GM18498 (cell line): ENCODE data around the gene C1orf21.

Experiments used
- ATAC-seq: cut with Tn5 transposase; IDR thresholded peaks from one replicate; pipeline ENCODE4 v1.9.1; 2021; ENCODE audit warnings: mild to moderate bottlenecking, moderate library complexity; ENCODE audit not compliant: unreplicated experiment

Gene C1orf21

DNA sequence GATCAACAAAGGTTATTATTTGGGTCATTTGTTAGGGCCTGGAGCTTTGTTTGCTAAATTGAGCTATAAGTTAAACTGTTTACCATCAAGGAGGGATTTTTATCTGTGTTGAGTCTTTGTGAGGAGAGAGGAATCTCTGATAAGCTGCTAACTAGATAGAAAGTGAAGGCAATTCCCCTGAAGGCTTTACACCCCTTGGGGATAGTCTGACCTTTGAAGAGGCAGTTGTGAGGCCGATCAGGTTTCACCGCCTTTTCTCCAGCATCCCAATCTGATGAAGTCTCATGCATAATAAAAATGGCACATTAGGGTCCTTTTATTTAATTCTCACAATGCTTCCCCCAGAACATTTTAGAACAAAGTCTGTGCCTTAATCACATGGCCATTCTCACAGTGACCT, 21.8 kb downstream of the C1orf21 start:
- ATAC-seq: no peak

DNA sequence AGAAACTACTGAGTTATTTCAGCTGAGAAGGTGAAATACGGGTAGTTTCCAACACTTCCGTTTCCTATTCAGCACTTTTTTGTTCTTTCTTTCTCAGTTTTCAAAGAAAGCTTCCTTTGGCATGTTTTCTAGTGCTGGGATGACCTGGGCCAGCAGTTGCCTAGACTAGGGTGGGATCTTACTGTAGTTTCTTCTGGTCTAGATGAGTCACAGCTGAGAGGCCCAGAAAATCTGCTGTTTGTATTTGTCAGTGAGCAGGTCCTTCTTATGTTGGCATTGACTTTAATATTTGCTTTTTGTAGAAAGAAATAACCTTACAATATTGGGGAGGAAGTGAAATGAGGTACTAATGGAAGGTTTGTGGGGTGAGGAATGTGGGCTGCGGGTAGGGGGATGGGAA, 22.2 kb downstream of the C1orf21 start:
- ATAC-seq: no peak

DNA sequence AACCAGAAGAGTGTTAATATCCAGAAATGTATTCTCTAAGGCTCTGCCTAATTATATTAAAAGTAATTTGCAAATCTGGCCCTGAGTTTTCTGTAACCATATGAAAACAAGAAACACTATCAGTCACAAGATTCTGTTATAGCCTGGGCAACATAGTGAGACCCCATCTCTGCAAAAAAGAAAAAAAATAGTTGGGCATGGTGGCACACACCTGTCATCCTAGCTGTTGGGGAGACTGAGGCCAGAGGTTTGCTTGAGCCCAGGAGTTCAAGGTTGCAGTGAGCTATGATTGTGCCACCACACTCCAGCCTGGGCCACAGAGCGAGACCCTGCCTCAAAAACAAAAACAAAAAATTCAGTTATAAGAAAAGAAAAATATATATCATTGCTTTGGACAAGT, 25.6 kb downstream of the C1orf21 start:
- ATAC-seq: no peak

DNA sequence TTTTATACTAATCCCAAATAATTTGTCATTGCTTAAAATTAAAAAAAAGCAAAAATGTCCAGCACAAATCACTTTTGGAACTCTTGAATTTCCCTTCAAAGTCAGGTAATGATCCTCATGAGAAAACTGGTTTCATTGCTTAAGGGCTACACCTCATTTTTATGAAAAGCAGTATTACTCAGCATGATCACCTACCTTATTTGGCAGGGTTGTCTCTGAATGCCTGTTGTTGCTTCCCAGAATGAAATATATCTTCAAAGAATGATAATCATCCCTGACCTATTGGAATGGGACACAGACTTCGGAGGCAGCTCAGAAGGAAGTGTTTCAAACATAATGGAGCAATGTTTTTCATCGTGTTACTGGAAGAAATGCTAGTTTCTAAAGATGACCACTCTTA, 29.7 kb downstream of the C1orf21 start:
- no peak for ATAC-seq

DNA sequence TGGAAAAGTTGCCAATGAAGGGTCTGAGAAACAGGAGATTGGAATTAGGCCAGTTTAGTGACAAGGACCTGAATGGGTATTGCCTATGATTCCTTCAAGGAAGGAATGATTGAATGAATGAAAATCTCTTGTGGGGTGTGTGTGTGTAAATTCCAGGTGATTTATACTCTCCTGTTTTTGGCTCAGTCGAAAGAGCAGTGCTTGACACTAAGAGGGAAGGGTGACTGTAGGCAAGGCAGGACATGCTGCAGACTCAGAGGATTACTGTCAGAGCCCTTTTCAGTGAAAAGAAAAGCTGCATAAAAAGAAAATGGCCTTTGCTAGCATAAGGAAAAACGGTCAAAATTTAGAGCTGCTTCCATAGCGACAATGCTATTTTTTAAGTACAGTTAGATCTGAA, 30.1 kb downstream of the C1orf21 start:
- ATAC-seq: no peak

DNA sequence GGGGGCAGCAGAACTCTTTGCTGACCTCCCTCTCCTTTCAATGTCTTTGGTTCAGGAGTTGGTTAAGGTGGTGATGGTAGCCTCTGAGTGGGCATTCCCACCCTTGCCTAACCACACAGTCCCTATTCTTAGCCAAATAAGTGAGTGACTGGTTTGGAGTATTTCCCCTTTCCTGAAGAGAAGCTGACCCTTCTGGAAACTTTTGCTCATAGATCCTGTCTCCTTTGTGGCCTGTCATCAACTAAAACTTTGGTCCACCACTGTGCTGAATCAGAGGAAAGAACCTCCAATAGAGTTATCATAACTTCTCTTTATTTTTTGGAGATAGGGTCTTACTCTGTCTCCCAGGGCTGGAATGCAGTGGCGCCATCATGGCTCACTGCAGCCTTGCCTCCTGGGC, 31.1 kb downstream of the C1orf21 start:
- ATAC-seq: no peak

DNA sequence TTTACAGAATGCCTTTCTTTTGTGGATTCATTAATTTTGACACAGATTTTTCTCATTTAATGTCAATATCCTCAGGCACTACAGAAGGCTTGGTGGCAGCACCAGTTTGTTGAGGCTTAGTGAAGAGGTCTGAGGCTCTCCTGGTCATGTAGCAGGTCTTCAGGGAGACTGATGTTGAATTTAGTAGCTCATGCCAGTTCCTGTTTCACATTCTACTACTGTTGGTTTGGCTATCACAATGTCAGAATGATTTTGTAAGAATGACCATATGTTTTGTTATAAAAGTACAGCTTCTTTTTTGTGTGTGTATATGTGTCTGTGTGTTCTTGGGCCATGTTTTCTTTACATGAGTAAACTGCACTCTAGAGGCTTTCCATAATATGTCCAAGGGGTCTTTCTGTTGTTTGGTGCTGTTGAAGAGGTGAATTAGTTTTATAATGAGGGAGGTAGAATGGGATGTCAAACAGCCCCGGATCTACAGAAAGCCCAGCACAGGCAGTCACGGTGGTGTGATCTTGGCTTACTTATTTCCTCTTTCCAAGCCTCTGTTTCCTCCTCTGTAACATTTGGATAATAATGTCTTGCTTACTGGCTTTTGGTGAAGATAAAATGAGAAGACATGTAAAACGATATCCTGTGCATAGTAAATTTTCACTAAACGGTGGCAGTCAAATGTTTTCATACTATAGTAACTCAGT, 32.0 kb downstream of the C1orf21 start:
- no peak for ATAC-seq

DNA sequence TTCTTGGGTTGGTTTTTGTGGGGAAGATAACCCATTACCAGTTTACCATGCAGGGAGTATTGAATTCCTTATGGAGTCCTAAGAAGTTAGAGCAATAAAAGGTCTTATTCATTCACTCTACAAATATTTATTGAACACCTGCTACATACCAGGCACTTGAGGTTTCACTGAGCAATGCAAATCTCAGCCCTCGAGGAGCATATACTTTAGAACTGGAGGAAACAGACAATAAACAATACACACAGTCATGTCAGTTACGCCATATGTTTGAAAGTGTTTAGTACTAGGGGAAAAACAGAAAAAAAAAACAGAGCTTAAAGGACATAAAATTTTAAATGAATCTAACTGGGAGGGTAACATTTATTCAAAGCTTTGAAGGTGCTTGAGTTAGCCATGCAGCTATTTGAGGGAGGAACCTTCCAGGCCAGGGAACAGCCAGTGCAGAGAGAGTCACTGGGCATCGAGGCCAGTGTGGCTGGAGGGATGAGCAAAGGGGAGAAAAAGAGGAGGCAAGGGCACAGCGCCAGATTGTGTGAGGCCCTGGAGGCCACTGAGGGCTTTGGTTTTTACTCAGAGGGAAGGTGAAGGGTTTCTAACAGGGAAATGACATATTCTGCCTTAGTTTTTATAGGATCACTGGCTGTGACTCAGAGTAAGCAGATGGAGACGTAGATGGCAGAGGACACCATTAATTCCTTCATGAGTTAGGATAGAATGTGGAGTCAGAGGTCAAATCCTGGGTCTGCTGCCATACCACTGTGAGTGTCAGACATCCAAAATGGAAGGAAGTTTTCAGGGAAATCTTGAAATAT, 32.7 kb downstream of the C1orf21 start:
- no peak for ATAC-seq

DNA sequence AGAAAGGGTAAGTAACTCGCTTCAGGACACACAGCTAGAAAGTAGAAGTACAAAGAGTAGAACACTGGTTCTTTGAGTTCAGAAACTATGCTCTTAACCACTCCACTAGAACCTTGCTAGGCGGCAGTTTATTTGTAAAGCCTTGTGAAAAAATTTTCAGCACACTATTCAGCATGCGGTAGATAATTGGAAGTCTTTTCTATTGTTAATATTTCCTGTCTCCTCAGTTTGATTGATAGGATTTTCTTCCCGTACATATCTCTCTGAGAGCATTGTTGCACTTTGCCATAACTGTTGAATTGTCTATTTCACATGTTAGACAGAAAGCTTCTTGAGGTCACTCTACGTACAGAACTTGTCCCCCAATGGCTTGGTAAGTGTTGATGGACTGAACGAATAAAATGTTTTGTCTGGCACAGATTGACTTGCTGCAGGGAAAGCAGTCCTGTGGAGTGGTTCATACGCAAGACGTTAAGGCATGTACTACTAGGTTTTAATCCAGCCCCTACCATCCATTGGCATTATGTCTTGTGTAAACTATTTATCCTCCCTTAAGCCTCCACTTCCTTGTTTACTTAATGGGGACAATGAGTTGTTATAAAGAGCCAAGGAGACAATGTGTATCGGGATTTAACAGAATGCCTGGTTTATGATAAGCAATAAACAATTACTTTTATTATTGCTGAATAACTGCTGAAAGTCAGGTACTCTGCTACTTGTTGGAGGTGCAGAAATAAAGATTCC, 35.8 kb downstream of the C1orf21 start:
- ATAC-seq: no peak

DNA sequence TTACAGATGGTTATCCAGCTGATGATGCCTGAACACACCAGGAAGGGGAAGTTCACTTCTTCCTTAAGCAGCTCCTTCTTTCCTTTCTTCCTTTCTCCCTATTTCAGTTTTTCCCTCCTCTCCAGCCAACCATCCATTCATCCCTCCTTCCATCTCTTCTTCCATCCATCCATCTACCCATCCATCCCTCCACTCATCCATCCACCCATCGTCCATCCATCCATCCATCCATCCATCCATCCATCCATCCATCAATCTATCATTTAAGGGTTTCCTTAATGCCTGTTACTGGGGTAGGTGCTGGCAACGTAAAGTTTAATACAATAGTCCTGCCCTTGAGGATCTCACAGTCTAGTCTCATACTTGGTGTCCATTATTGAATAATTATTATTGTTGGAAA, 36.8 kb downstream of the C1orf21 start:
- ATAC-seq: no peak

DNA sequence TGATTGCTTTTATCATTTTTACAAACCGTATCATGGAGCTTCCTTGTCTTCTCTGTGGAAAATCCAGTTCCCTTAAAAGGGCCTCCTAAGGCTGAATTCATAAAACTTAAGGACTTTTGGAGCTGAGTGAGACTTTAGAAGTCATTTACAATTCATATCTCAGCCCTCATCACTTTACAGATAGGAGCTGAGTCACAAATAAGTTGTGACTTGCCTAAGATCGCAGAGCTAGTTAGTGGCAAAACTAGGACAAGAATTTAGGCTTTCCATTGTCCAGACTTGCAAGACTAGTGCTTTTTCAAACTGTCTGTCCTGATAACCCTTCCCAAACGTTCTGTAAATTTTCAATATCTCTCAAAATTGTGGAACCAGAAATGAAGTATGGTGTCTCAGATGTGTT, 37.3 kb downstream of the C1orf21 start:
- no peak for ATAC-seq

DNA sequence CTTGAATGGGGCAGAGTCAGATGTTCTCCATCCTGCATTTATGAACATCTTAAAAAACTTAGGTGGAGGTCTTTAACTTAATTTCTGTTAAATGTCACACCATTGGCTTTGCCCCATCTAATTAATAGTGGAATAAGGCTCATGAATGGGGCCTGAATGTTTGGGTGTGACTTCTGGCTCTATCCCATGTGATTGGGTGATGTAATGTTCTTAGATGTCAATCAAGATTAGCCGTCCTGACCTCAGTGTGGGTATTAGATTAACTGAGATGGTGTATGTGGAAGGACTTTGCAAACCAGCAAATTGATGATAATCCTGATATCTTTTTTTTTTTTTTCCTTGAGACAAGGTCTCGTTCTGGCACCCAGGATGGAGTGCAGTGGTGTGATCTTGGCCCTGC, 38.1 kb downstream of the C1orf21 start:
- no peak for ATAC-seq

DNA sequence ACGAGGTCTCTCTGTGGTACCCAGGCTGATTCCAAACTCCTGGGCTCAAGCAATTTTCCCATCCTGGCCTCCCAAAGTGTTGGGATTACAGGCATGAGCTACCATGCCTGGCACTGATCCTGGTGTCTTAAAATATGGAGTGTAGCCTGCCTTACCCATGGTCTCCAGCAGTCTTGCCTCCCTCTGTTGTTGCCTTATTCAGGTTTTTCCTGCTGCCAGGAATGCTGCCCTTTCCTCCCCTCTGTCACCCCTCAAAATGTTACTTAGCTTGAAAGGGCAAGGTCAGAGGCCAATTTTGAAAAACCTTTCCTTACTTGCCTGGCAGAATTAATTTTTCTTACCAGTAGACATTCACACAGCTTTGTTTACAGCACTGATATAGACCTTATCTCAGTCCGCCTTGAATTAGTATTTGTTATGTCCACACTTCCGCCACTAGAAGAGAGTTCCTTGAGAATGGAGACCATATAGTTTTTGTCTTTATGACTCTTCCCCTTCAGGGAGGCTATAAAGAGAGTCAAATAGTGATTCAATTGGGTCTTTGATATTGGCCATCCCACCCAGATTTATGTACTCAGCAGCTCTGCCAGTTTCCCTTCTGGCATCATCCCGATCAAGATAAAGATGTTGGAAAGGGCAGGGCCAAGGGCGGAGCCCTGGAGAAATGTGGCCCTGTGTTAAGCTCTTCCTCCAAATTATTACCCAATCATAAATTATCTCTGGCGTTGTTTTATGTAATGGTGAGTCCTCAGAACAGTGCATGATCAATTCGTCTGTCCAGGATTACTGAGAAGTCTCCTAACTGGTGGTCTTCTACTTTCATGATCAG, 38.8 kb downstream of the C1orf21 start:
- ATAC-seq: no peak

DNA sequence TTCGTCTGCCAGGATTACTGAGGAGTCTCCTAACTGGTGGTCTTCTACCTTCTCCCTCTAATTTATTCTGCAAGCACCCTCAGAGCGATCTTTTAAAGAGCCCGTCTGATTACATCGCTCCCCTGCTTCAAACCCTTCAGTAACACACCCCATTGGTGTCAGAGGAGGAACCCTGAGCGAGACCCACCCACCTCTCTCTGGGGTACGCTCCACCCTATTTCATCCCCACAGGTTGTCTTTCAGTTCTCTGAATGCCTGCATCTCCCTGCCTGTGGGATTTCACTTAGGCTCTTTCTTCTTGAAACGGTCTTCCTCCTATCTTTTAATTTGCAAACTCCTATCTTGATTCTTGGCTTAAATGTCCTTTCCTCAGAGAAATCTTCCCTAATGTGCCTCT, 39.4 kb downstream of the C1orf21 start:
- no peak for ATAC-seq

DNA sequence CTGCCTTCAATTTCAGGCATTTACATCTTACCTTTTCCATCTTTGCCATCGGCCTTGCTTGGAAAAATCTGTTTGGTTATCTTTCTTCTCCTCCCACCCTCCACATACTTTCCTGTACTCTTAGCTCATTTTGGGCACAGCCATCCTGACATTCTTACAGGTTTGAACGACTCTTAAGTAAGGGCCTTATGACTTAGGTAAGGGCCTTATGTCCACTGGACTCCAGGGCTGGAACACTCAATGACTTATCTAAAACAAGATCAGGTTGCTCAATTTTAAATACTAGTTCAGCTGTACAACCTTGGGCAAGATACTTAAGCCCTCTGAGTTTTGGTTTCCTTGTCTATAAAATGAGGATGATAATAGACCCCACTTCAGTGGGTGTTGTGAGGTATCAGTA, 40.9 kb downstream of the C1orf21 start:
- no peak for ATAC-seq

DNA sequence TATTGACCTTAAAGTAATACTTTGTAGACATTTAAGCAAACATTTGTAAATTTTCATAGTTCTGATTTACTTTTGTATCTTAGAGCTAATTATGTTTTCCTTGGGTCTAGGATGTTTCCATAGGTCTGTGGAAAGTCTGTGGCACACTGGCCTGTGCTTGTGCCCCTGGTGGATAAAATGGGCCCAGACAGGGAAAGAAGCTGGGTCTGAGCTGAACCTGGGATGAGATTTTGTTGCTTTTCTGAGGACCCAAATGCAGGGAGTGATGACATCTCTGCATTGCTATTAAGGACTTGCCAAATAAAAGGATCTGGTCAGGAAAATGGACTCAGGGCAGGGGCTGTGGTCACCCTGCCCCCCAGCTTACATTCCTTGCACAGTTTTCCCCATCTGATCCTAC, 41.8 kb downstream of the C1orf21 start:
- no peak for ATAC-seq

DNA sequence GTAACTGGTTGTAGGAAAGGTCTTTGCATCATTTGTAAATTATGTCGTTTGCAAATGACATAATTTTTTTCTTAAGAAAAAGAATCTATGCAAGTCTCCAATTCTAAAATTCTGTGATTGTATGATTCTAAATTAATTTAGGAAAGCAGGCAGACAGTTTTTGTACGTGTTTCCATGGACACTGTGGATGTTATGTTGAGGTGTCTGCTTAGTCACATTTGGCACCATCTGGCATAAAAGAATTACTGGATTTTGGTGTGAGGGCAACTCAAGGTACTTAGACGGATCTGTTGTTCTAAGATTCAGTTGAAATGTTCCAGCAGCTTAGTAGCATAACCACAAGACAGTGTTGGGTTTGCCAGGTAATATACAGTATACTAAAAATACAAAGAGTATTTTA, 42.5 kb downstream of the C1orf21 start:
- ATAC-seq: no peak

DNA sequence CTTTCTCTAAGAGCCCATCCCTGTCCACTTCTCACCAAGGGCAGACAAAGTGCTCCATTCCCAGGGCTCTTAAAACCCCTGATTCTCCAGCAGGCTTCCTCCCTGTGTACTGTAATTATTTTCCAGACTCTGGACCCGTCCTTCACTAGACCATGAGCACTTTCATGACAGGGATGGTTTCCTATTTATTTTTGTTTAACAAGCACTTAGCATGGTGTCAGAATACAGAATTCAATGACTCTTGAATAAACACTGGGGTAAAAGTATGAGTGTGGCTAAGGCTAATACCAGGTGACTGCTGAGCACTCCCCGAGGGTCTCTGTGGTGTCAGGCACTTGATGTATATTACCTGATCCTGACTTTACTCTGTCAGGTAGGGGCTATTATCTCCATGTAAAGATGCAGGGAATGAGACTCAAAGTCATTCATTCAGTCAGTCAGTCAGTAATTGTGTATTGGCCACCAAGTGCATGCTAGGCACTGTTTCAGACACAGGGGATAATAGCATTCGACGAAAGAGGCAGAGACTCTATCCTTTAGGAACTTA, 47.2 kb downstream of the C1orf21 start:
- ATAC-seq: no peak

DNA sequence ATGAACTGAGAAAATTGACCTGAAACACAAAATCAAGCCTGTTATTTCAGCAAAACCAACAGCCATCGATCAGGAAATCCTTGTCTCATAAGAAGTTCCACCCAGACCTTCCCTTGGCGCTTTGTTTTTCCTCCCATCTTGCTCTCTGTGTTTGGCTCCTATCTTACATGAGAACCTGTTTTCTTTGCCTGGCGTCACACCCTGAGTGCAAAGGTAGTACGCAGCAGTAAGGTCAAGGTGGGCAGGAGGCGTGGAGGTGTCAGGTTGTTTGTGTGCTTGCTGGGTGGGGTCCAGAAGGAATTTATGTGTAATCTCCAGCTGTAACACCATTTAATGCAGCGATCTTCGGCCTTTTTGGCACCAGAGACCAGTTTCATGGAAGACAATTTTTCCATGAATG, 50.5 kb downstream of the C1orf21 start:
- no peak for ATAC-seq

DNA sequence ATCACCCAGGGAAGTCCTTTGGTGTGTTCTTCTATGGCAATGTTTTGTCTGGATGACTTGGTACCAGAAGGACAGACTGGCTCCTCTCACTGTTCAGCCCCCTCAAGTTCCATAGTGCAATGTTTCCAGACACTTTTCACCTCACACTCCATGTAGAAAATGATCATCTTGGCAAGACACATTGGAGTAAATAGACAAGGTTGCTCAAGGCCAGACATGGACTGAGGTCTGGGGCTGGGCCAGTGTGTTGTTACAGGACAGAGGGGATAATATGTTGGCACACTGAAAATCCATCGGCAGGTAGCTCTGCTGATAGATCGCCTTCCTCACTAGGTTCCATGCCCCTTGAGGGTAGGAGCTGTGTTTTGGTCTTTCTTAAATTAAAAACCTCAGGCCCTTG, 51.5 kb downstream of the C1orf21 start:
- no peak for ATAC-seq

DNA sequence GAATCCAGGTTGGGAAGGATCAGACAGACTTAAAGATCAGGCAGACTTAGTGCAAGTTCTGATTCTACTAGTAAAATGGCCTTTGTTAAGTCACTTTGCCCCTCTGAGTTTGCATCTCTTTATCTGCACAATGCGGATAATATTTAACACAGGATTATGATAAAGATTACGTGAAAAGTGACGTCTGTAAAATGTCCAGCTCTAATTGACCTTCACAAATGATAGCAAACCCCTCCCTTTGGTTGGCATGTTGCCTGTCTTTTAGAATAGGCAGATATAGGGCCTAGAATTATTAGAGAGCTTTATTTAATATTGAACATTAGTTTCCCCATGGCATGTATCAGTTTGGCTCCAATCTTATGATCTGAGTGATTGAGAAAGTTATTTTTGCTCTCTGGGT, 55.4 kb downstream of the C1orf21 start:
- no peak for ATAC-seq
